Measurements from ENCODE around the gene OPALIN.

OPALIN gene

DNA sequence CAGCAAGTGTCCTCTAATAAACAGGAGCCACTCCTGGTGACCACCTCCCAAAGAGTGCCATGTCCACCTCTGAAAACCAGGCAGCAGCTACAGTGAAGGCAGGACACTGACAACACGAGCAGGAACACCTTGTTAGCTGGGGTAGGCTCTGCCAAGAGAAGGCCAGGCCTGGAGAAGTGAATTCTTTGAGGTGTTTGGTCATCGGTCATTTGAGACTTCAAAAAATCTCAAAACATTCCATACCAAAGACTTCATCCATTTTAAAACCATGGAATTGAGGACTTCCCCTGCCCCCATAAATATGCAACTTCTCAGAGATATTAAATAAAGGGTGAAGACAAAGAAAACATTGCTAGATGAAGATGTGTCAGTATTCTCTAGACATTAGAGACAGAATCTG lies 28.4 kb upstream of the OPALIN start:
- TF ChIP-seq YY1 (IDR thresholded peaks at IDR 0.05; ENCODE audit: low read depth) = no peak
- no peak for TF ChIP-seq RAD21 (IDR thresholded peaks at IDR 0.05; ENCODE audit: low read depth)
- no peak for TF ChIP-seq CREB1 (IDR thresholded peaks at IDR 0.05; ENCODE audit: low read depth)
- no peak for TF ChIP-seq NFIC (IDR thresholded peaks at IDR 0.05)
- TF ChIP-seq FOXM1 (IDR thresholded peaks at IDR 0.05; ENCODE audit: borderline replicate concordance, low read depth) = no peak
- TF ChIP-seq, protein P1, sequence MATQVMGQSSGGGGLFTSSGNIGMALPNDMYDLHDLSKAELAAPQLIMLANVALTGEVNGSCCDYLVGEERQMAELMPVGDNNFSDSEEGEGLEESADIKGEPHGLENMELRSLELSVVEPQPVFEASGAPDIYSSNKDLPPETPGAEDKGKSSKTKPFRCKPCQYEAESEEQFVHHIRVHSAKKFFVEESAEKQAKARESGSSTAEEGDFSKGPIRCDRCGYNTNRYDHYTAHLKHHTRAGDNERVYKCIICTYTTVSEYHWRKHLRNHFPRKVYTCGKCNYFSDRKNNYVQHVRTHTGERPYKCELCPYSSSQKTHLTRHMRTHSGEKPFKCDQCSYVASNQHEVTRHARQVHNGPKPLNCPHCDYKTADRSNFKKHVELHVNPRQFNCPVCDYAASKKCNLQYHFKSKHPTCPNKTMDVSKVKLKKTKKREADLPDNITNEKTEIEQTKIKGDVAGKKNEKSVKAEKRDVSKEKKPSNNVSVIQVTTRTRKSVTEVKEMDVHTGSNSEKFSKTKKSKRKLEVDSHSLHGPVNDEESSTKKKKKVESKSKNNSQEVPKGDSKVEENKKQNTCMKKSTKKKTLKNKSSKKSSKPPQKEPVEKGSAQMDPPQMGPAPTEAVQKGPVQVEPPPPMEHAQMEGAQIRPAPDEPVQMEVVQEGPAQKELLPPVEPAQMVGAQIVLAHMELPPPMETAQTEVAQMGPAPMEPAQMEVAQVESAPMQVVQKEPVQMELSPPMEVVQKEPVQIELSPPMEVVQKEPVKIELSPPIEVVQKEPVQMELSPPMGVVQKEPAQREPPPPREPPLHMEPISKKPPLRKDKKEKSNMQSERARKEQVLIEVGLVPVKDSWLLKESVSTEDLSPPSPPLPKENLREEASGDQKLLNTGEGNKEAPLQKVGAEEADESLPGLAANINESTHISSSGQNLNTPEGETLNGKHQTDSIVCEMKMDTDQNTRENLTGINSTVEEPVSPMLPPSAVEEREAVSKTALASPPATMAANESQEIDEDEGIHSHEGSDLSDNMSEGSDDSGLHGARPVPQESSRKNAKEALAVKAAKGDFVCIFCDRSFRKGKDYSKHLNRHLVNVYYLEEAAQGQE (IDR thresholded peaks at IDR 0.05; ENCODE audit: low read depth) = no peak
- no peak for TF ChIP-seq ZBTB7A (IDR thresholded peaks at IDR 0.05; ENCODE audit: low read depth)
- TF ChIP-seq TCF12 (IDR thresholded peaks at IDR 0.05; ENCODE audit: low read depth) = no peak
- TF ChIP-seq EGR1 (IDR thresholded peaks at IDR 0.05) = no peak
- TF ChIP-seq, protein P2, sequence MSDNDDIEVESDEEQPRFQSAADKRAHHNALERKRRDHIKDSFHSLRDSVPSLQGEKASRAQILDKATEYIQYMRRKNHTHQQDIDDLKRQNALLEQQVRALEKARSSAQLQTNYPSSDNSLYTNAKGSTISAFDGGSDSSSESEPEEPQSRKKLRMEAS (IDR thresholded peaks at IDR 0.05) = no peak
- TF ChIP-seq, protein P3, sequence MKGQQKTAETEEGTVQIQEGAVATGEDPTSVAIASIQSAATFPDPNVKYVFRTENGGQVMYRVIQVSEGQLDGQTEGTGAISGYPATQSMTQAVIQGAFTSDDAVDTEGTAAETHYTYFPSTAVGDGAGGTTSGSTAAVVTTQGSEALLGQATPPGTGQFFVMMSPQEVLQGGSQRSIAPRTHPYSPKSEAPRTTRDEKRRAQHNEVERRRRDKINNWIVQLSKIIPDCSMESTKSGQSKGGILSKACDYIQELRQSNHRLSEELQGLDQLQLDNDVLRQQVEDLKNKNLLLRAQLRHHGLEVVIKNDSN (IDR thresholded peaks at IDR 0.05) = no peak
- TF ChIP-seq TAF1 (IDR thresholded peaks at IDR 0.05; ENCODE audit: low read depth) = no peak
- TF ChIP-seq TEAD4 (IDR thresholded peaks at IDR 0.05) = no peak
- no peak for TF ChIP-seq EP300 (IDR thresholded peaks at IDR 0.05; ENCODE audit: borderline replicate concordance)

DNA sequence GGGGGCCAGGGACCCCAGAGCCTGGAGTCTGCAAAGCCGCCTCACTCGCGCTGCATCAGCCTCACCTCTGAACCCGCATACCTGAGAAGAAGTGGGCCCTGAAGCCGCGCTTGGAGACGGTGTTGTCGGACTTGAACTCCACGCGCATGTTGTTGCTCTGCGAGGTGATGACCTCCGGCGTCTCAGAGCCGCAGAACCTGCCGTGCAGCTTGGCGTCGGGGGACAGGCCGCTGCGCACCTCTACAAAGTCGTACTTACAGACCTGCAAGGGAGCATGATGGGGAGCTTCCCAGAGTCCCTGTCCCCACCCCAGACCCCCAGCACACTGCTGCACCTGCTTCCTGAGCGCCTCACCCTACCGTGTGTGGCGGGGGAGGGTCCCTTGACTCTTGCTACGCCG lies 25.7 kb upstream of the OPALIN start:
- TF ChIP-seq EGR1 (IDR thresholded peaks at IDR 0.05) = no peak

DNA sequence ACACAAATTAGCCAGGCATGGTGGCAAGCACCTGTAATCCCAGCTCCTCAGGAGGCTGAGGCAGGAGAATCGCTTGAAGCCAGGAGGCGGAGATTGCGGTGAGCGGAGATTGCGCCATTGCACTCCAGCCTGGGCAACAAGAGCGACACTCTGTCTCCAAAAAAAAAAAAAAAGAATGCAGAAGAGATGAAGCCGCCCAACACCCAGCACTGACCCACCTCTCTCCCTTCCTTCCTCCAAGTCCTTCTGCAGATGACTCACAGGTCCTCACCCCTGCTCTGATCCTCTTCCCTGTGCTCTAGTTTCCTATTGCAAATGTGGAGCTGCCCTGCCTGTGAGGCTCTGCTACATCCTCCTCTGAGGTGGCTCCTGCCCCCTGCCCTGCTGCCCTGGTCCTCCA lies 22.0 kb upstream of the OPALIN start:
- TF ChIP-seq EP300 (IDR thresholded peaks at IDR 0.05; ENCODE audit: borderline replicate concordance) = no peak
- no peak for TF ChIP-seq ZBTB7A (IDR thresholded peaks at IDR 0.05; ENCODE audit: low read depth)
- TF ChIP-seq TEAD4 (IDR thresholded peaks at IDR 0.05) = no peak
- TF ChIP-seq NFIC (IDR thresholded peaks at IDR 0.05) = no peak
- TF ChIP-seq TAF1 (IDR thresholded peaks at IDR 0.05; ENCODE audit: low read depth) = no peak
- TF ChIP-seq, protein P3 (IDR thresholded peaks at IDR 0.05) = no peak
- TF ChIP-seq CEBPB (IDR thresholded peaks at IDR 0.05) = no peak
- TF ChIP-seq CREB1 (IDR thresholded peaks at IDR 0.05; ENCODE audit: low read depth) = no peak
- no peak for TF ChIP-seq YY1 (IDR thresholded peaks at IDR 0.05; ENCODE audit: low read depth)
- TF ChIP-seq EGR1 (IDR thresholded peaks at IDR 0.05) = no peak
- no peak for TF ChIP-seq TCF12 (IDR thresholded peaks at IDR 0.05; ENCODE audit: low read depth)
- no peak for TF ChIP-seq FOXM1 (IDR thresholded peaks at IDR 0.05; ENCODE audit: borderline replicate concordance, low read depth)
- TF ChIP-seq RAD21 (IDR thresholded peaks at IDR 0.05; ENCODE audit: low read depth) = no peak
- TF ChIP-seq, protein P2 (IDR thresholded peaks at IDR 0.05) = no peak
- TF ChIP-seq, protein P1 (IDR thresholded peaks at IDR 0.05; ENCODE audit: low read depth) = no peak

DNA sequence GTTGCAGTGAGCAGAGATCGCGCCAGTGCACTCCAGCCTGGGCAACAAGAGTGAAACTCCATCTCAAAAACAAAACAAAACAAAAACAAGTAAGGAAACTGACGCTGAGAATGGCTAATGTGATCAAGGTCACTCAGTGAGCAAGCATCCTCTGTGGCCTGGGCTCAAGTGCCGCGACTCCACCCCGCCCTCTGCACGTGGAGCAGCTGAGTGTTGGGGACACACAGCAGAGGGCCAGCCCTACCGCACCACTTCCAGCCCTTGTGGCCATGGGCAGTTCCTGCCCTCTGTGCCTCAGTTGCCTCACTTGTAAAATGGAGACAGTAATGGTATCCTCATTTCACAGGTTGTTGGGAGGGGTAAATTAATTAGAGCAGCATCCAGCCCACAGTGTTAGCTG lies 21.0 kb upstream of the OPALIN start:
- TF ChIP-seq NFIC (IDR thresholded peaks at IDR 0.05) = no peak
- TF ChIP-seq YY1 (IDR thresholded peaks at IDR 0.05; ENCODE audit: low read depth) = no peak
- no peak for TF ChIP-seq TAF1 (IDR thresholded peaks at IDR 0.05; ENCODE audit: low read depth)

DNA sequence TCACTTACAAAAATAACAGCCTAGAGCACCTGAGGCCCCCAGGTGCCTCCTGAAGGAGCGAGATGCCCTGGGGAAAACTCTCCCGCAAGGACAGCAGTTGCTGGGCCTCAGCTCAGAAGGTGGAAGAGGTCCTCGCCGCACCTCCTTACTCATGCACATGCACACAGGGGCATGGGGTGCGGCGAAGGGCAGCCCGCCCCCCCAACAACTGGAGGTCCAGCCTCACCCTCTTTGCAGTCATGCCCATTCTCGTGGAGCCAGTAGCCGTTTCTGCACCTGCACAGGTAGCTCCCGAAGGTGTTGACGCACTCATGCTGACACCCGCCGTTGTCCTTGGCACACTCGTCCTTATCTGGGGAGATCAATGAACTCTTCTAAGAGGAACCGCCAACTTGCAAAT lies 19.9 kb upstream of the OPALIN start:
- TF ChIP-seq ZBTB7A (IDR thresholded peaks at IDR 0.05; ENCODE audit: low read depth) (no peak), YY1 (IDR thresholded peaks at IDR 0.05; ENCODE audit: low read depth) (no peak), FOXM1 (IDR thresholded peaks at IDR 0.05; ENCODE audit: borderline replicate concordance, low read depth) (no peak), CREB1 (IDR thresholded peaks at IDR 0.05; ENCODE audit: low read depth) (no peak)
- TF ChIP-seq, protein P3 (IDR thresholded peaks at IDR 0.05) = no peak

DNA sequence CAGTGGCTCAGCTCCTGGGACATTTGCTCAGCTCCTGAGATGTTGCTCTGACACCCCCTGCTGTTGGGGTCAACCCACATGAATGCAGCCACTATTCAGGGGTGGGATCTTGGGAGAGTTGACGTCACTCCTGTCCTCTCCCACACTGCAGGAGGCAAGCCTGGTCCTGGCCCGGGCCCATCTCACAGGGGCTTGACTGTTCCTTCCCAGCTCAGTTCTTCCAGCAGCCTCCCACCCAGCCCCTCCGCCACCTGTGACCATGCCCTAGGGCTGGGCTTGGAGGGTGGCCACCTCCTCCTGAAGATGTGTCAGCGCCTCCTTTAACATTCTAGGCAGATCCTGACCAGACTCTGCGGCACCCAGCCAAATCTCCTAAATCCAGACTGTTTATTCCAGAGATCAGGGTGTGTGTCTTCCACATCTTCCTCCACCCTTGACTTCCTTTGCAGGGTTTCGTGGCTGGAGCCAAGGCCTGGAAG lies 19.1 kb upstream of the OPALIN start:
- TF ChIP-seq CEBPB (IDR thresholded peaks at IDR 0.05) (no peak), FOXM1 (IDR thresholded peaks at IDR 0.05; ENCODE audit: borderline replicate concordance, low read depth) (no peak), TEAD4 (IDR thresholded peaks at IDR 0.05) (no peak), NFIC (IDR thresholded peaks at IDR 0.05) (no peak), YY1 (IDR thresholded peaks at IDR 0.05; ENCODE audit: low read depth) (no peak), EP300 (IDR thresholded peaks at IDR 0.05; ENCODE audit: borderline replicate concordance) (no peak), RAD21 (IDR thresholded peaks at IDR 0.05; ENCODE audit: low read depth) (no peak), TCF12 (IDR thresholded peaks at IDR 0.05; ENCODE audit: low read depth) (no peak), ZBTB7A (IDR thresholded peaks at IDR 0.05; ENCODE audit: low read depth) (no peak), EGR1 (IDR thresholded peaks at IDR 0.05) (no peak), TAF1 (IDR thresholded peaks at IDR 0.05; ENCODE audit: low read depth) (no peak), CREB1 (IDR thresholded peaks at IDR 0.05; ENCODE audit: low read depth) (no peak)
- TF ChIP-seq, protein P3 (IDR thresholded peaks at IDR 0.05) = no peak
- TF ChIP-seq, protein P1 (IDR thresholded peaks at IDR 0.05; ENCODE audit: low read depth) = no peak
- TF ChIP-seq, protein P2 (IDR thresholded peaks at IDR 0.05) = no peak

Measured in Ishikawa (cell line).